Heart left ventricle (tissue), 16 donors: ENCODE data around the gene FYB2. TPM values are rescaled to one million over a fixed set of nuclear protein-coding genes. Genes with fewer than 3 reads are reported as not detected.

ENCODE experiments used
- ATAC-seq, 4 donors: fragments of 200-7000 bp; cut with Tn5 transposase; one replicate each; pipeline ENCODE4 v1.9.1; 2020 to 2022; ENCODE audit warnings: moderate library complexity in 4 of 4, mild to moderate bottlenecking in 3 of 4, moderate number of reproducible peaks in 1 of 4
- DNase-seq, 5 donors: peaks; one replicate each; pipeline ENCODE4 v3.0.0-alpha.2; 2020
- H3K27ac ChIP-seq, 12 donors: fragments of 200-600 bp; sonication (generic) in 4 of 12; one replicate each; pipeline versions ENCODE4 v1.5.0 to v1.8.0; 2016 to 2022; ENCODE audit warnings: mild to moderate bottlenecking in 2 of 12
- H3K27me3 ChIP-seq, 9 donors: fragments of 200-600 bp; sonication (generic) in 2 of 9; one replicate each; pipeline versions ENCODE4 v1.5.1 to v1.8.0; 2016 to 2022; ENCODE audit warnings: mild to moderate bottlenecking in 3 of 9
- H3K36me3 ChIP-seq, 9 donors: fragments of 200-600 bp; sonication (generic) in 2 of 9; one replicate each; pipeline versions ENCODE4 v1.5.0 to v1.8.0; 2018 to 2022; ENCODE audit warnings: mild to moderate bottlenecking in 2 of 9
- H3K4me1 ChIP-seq, 12 donors: fragments of 200-600 bp; sonication (generic) in 4 of 12; one replicate each; pipeline versions ENCODE4 v1.5.0 to v1.8.0; 2016 to 2022; ENCODE audit warnings: mild to moderate bottlenecking in 3 of 12
- H3K4me3 ChIP-seq, 12 donors: fragments of 200-600 bp; sonication (generic) in 4 of 12; one replicate each; pipeline versions ENCODE4 v1.5.0 to v1.8.0; 2017 to 2022; ENCODE audit warnings: mild to moderate bottlenecking in 9 of 12, moderate library complexity in 4 of 12
- H3K9me3 ChIP-seq, 12 donors: fragments of 200-600 bp; sonication (generic) in 4 of 12; one replicate each; pipeline versions ENCODE4 v1.5.0 to v1.8.0; 2016 to 2022; ENCODE audit warnings: mild to moderate bottlenecking in 1 of 12
- CTCF ChIP-seq, 12 donors: fragments of 200-600 bp; sonication (generic) in 4 of 12; IDR thresholded peaks; one replicate each; pipeline versions ENCODE4 v1.5.0 to v1.8.0; 2018 to 2022; ENCODE audit warnings: antibody characterized with exemption in 12 of 12, mild to moderate bottlenecking in 5 of 12
- POLR2A ChIP-seq, 2 donors: fragments of 450-650 bp; IDR thresholded peaks; one replicate each; pipeline ENCODE4 v1.6.1; 2017; ENCODE audit warnings: antibody characterized with exemption in 2 of 2, mild to moderate bottlenecking in 2 of 2, moderate library complexity in 2 of 2
- WGBS, 4 donors: extraction: QIAGEN DNeasy Blood & Tissue Kit in 2 of 4; methylation state at CpG; one replicate each; pipeline versions ENCODE4 v1.1.5 to v1.1.7; 2013 to 2018; 5-methylcytosine and 5-hydroxymethylcytosine counted together
- intact Hi-C, 10 donors: fragments of 100-400 bp; cut with DNase I; formaldehyde crosslinking; loops; one replicate each; pipeline versions ENCODE4 v1.11.1 to v1.14.2; 2022
- polyA plus RNA-seq, 2 donors: library from polyadenylated mRNA; stranded (reverse); fragments of 200-250 nt; gene quantifications; one replicate each; pipeline ENCODE4 v1.2.3, GENCODE V29; 2013
- total RNA-seq, 9 donors: library from RNA; depleted of rRNA in 2 of 9; stranded (reverse); fragments of >200 nt in 2 of 9; fragmentation: NEBNext Ultra II Directional in 3 of 9; extraction: Animal tissue kit (Norgen Biotek cat#: 25700) in 3 of 9; gene quantifications; one replicate each; pipeline versions ENCODE4 v1.1.0 to v1.2.4, GENCODE V29; 2016 to 2023
- donor health status: ischemic (EF 13 %, LVEDD 7.1; RV severe dilation, severe dysfunction).
- donor health status: healthy with polysubstance abuse.
- donor health status: DM: no; HTN: yes; CAD: no.
- donor health status: DM: no; HTN: no; CAD: no.
- donor health status: ischemic (EF 25% LVEDD 6.9; RV normal size, moderate dysfunction).
- donor health status: ischemic (EF 25% LVEDD 5.7; RV mildly dilated, moderate dysfunction).
- donor health status: healthy.
- donor health status: DM: yes; HTN: yes; CAD: no.
- donor health status: ischemic (EF 35%, LVEDD 5.7; RV mildly dilated, moderate dysfunction).
- donor health status: nonischemic (EF 11% LVEDD 7.7; RV severe dilation, severe dysfunction).
- donor health status: DM: yes; HTN: yes; CAD: no.
- donor health status: PGD.
- donor health status: ischemic (EF 29% LVEDD 5.4; RV normal size, mild dysfunction).
- donor health status: nonischemic (EF 23%, LVEDD 6.1; RV moderate dilation, normal function).

FYB2 gene
- total and polyA plus RNA-seq, 11 donors = 0.15 to 46.3 (median 9.1) TPM

GRCh38 chr1:56787330-56787729, 31.9 kb downstream of the FYB2 start:
- TF ChIP-seq POLR2A (IDR thresholded peaks at IDR 0.05) (no peak), CTCF (IDR thresholded peaks at IDR 0.05) (no peak)
- Histone ChIP-seq H3K27ac (no peak overlapping the region), H3K4me1 (peaks cover 0 to 18% (median 10%) of the 10 kb centered on the region in 12 donors), H3K27me3 (no peaks in the 10 kb centered on the region), H3K4me3 (no peak overlapping the region), H3K9me3 (no peaks in the 10 kb centered on the region), H3K36me3 (peaks cover 0 to 3% (median 0%) of the 10 kb centered on the region in 9 donors)
- DNase-seq (no peak), ATAC-seq (no peak)
- WGBS, 4 donors = 91 to 100% (median 94%) methylated on average over 1 of the region's 1 CpG
- intact Hi-C loops = no loop called here

- DNase-seq = no peak
- TF ChIP-seq POLR2A (IDR thresholded peaks at IDR 0.05) (no peak), CTCF (IDR thresholded peaks at IDR 0.05) (no peak)
- no peak overlapping the region for H3K27ac ChIP-seq
- peaks cover 0 to 4% (median 0%) of the 10 kb centered on the region in 12 donors for H3K4me1 ChIP-seq
- peaks cover 0 to 3% (median 0%) of the 10 kb centered on the region in 9 donors for H3K36me3 ChIP-seq
- no peaks in the 10 kb centered on the region for H3K9me3 ChIP-seq
- no peak overlapping the region for H3K4me3 ChIP-seq
- intact Hi-C loops = no loop called here
- ATAC-seq = no peak
- no peaks in the 10 kb centered on the region for H3K27me3 ChIP-seq
These were observed 36.4 kb downstream of the FYB2 start for GRCh38 chr1:56782773-56783172.

GRCh38 chr1:56780826-56781225, 38.4 kb downstream of the FYB2 start:
- no peaks in the 10 kb centered on the region for H3K9me3 ChIP-seq
- DNase-seq = no peak
- H3K36me3 ChIP-seq = no peaks in the 10 kb centered on the region
- H3K27ac ChIP-seq = peak overlapping the region in 1 of 12 donors; percentile 15
- intact Hi-C loops = no loop called here
- no peaks in the 10 kb centered on the region for H3K27me3 ChIP-seq
- no peak for ATAC-seq
- WGBS, 4 donors = 72 to 90% (median 72%) methylated on average over 3 of the region's 3 CpGs
- no peak overlapping the region for H3K4me3 ChIP-seq
- H3K4me1 ChIP-seq = peaks cover 0 to 4% (median 0%) of the 10 kb centered on the region in 12 donors
- TF ChIP-seq POLR2A (IDR thresholded peaks at IDR 0.05) (no peak), CTCF (IDR thresholded peaks at IDR 0.05) (no peak)

DNA sequence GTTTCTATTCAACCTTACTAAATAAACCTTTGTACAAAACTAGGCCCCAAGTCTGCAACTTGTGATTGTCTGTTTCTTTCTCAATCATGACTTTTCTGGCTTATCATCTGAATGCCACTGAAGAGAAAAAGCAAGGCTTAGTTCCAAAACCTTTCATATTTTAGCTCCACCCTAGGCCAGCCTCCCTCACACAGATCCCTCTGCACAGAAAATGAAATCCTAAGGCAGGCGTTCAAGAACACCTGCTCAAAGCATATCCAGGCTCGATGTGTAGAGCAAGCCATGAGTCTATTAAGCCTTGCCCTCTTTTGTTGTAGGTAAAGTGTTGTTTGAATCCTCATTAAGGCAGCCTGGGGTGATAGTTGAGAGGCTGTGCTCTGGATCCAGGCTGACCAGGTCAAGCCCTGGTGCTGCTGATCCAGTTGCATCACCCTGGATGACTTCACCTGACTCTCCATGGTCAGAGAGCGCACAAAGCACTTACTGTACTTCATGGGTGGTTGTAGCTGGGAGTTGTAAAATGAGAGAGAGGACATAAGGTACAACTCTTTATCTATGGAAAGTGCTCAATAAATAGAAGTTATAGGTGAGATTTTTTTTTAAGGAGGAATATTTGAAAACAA, 39.0 kb downstream of the FYB2 start:
- H3K4me1 ChIP-seq = peaks cover 0 to 4% (median 0%) of the 10 kb centered on the region in 12 donors
- DNase-seq (no peak), ATAC-seq (no peak)
- H3K36me3 ChIP-seq = no peaks in the 10 kb centered on the region
- intact Hi-C loops = no loop called here
- H3K27me3 ChIP-seq = no peaks in the 10 kb centered on the region
- H3K4me3 ChIP-seq = no peak overlapping the region
- 65 to 97% (median 69%) methylated on average over 3 of the region's 3 CpGs for WGBS, 4 donors
- no peak for TF ChIP-seq CTCF (IDR thresholded peaks at IDR 0.05)
- no peak for TF ChIP-seq POLR2A (IDR thresholded peaks at IDR 0.05)
- H3K27ac ChIP-seq = no peak overlapping the region
- H3K9me3 ChIP-seq = no peaks in the 10 kb centered on the region
